NCI-H146 (cell line): ENCODE results near the gene TBC1D2B.

Experiments
- DNase-seq: peaks from one replicate; lab custom pipeline; 2025; lab: John Stamatoyannopoulos, UW

The TBC1D2B gene

GRCh38 chr15:78054966-78055365 lies 22.5 kb downstream of the TBC1D2B start:
- no peak for DNase-seq

- DNase-seq = no peak
Measured at GRCh38 chr15:78054518-78054917, 23.0 kb downstream of the TBC1D2B start.

GRCh38 chr15:78052545-78052944 lies 25.0 kb downstream of the TBC1D2B start:
- DNase-seq = no peak

- DNase-seq = no peak
Measured at GRCh38 chr15:78052001-78052401, 25.5 kb downstream of the TBC1D2B start.

GRCh38 chr15:78051596-78051995 lies 25.9 kb downstream of the TBC1D2B start:
- no peak for DNase-seq

GRCh38 chr15:78050826-78051225 lies 26.7 kb downstream of the TBC1D2B start:
- no peak for DNase-seq

- no peak for DNase-seq
Measured at GRCh38 chr15:78050441-78050809, 27.1 kb downstream of the TBC1D2B start.

- DNase-seq = no peak
Measured at GRCh38 chr15:78049691-78050440, 27.6 kb downstream of the TBC1D2B start.

GRCh38 chr15:78048628-78048920 lies 28.9 kb downstream of the TBC1D2B start:
- DNase-seq = no peak

- DNase-seq = no peak
Measured at GRCh38 chr15:78047761-78048627, 29.5 kb downstream of the TBC1D2B start.

- DNase-seq = no peak
Measured at GRCh38 chr15:78046796-78047341, 30.6 kb downstream of the TBC1D2B start.

- DNase-seq = no peak
Measured at GRCh38 chr15:78045189-78045588, 32.3 kb downstream of the TBC1D2B start.

GRCh38 chr15:78044407-78045155 lies 32.9 kb downstream of the TBC1D2B start:
- DNase-seq = no peak

GRCh38 chr15:78041946-78042345 lies 35.6 kb downstream of the TBC1D2B start:
- DNase-seq = no peak

- no peak for DNase-seq
Measured at GRCh38 chr15:78040653-78041244, 36.8 kb downstream of the TBC1D2B start.

- DNase-seq = no peak
Measured at GRCh38 chr15:78038585-78039247, 38.8 kb downstream of the TBC1D2B start.

- no peak for DNase-seq
Measured at GRCh38 chr15:78037779-78038305, 39.7 kb downstream of the TBC1D2B start.

- DNase-seq = no peak
Measured at GRCh38 chr15:78037328-78037727, 40.2 kb downstream of the TBC1D2B start.

- no peak for DNase-seq
Measured at GRCh38 chr15:78035861-78036476, 41.5 kb downstream of the TBC1D2B start.

- no peak for DNase-seq
Measured at GRCh38 chr15:78035321-78035751, 42.2 kb downstream of the TBC1D2B start.
